ENCODE results near the gene TENT5C. TPM values are rescaled to one million over a fixed set of nuclear protein-coding genes. Genes with fewer than 3 reads are reported as not detected.

The TENT5C gene
- total RNA-seq, 1 donor from 2014 or later: 0.41 TPM

DNA sequence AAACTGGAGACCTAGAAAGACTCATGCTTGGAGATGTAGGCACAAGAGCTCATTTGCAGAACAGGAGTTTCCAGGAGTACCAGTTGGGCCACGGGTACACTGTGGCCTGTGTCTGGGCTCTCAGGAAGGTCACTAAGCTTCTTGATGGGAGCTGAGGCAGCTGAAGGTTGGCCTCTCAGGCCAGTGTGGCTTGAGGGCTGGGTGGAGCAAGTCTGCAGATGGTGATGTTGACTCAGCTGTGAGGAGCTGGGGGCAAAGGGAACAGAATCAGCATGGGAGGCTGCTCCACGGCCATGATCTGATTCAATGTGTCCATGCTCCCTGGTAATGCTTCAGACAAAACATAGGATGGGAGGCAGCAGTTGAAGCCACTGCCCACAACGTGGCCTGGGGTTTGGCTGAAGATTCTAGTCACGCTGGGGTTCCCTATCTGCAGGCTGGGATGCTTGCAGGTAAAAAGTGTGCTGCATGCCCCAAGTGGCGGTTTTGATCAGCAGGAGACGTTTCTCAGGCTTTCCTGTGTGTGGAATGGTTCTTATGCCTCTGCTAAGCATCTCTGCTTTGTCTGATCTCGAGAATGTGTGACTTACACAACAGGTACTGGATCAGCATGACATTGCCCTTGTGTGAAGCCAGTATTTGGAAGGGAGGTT is 15.4 kb upstream of the TENT5C start:
- DNase-seq (ENCODE audit: extremely low read depth, low read depth, low spot score): no peak

GRCh38 chr1:117591252-117591651 is 14.6 kb upstream of the TENT5C start:
- DNase-seq (ENCODE audit: extremely low read depth, low read depth, low spot score): no peak

- DNase-seq (ENCODE audit: extremely low read depth, low read depth, low spot score): no peak
Observed at GRCh38 chr1:117592155-117592554, 13.7 kb upstream of the TENT5C start.

DNA sequence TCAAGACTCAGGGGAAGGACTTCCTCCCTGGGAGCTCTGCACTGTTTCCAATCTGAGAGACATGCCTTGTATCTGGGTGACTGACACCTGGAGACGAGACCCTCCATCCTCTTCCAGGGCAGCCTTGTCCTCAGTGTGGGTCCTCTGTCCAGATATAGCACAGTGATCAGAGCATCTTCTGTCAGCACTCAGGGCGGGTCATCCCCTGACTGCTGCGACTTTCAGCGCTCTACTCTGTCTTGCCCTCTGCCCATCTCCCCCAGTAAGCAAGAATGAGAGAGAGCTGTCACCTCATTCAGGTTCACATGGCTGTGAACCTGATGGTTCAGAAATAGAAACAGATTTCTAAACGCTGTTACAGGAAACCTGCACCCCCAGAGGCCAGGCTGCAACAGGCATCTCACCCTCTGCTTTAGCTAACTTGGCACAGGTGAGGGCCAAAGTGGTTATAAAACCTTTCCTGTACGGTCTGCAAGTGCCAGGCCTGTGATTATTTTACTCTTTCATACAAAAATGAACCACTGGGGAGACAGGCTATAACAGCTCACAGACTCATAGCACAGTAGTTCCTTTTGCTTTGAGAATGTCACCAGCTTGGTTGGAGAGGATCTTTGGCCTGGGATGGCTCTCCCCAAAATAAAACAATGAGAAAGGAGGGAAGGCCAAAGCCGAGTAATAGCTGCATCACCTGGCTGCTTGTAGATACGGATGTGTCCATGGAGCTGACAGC is 11.4 kb upstream of the TENT5C start:
- DNase-seq (ENCODE audit: extremely low read depth, low read depth, low spot score): no peak

DNA sequence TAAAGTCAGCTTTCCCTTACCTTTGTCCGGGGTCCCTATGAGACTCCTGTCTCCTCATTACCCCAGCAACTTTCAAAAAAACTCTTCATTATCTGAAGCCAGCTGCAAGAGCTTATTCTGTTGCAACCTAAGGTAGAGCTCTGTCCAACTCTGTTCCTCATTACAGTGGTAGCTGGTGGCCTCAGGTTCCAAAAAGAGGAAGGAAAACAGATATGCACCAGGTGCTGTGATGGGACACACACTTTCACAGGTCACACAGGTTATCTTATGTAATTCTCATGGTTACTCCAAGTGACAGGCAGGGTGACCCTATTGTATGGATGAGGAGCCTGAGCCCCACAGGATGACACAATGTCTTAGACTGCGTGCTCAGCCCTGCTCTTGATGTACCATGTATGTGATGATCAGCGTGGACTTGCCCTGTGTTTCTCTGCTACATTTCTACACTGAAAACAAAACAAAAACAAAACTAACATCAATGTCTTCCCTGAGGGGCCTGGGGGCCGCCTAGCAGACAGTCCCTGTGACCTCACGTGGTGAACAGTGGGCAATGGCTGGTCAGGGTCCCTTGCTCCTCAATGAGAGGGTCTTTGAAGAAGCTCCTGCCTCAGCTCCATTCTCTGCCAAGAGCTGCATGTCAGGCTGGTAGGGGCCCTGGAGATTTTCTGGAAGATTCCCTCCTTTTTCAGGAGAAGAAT is 9.7 kb upstream of the TENT5C start:
- no peak for DNase-seq (ENCODE audit: extremely low read depth, low read depth, low spot score)

DNA sequence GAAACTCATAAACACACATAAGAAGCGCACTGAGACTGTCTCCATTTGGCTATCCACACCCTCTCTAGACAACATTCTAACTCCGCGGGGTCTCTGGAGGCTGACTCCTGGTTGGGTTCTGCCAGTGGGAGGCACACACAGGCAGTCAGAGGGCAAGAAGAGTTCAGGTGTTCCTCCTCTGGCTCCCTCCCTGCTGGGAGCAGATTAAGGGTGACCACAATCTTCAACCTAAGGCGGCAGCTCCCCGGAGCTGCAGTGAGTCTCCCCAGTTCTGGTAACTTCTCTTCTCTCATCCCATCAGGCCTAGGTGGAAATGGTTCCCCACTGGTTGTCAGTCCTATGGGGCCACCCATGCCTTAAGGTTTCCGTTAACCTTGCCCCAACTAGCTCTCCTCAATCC is 7.4 kb upstream of the TENT5C start:
- no peak for DNase-seq (ENCODE audit: extremely low read depth, low read depth, low spot score)

GRCh38 chr1:117599286-117600221 is 6.3 kb upstream of the TENT5C start:
- no peak for DNase-seq (ENCODE audit: extremely low read depth, low read depth, low spot score)

DNA sequence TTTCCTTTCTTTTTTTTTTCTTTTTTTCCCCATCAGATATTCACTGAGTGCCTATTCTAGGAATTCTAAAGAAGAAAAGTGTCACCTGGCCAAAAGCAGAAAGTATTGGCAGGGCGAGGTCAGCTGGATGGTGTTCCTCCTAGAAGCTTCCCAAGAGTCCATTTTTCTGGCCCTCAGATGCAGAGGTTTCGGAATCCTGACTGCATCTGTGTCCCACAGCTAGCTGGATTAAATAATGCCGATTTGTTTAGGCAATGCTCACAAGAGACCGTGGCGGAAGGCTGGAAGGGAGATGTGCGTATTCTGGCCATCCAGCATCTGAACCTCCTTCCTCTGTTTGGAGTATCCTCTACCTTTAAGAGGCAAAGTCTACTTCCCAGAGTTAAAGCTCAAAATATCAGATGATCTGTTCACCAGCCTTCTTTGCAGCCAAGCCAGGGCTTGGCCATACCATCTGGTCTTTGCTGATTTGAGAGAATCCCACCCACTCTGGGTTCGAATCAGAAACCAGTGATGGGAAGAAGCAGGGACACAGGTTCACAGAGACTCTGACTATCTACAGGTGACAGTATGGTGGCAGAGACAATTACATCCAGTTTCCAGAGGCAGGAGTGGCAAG is 5.4 kb upstream of the TENT5C start:
- DNase-seq (ENCODE audit: extremely low read depth, low read depth, low spot score): no peak

DNA sequence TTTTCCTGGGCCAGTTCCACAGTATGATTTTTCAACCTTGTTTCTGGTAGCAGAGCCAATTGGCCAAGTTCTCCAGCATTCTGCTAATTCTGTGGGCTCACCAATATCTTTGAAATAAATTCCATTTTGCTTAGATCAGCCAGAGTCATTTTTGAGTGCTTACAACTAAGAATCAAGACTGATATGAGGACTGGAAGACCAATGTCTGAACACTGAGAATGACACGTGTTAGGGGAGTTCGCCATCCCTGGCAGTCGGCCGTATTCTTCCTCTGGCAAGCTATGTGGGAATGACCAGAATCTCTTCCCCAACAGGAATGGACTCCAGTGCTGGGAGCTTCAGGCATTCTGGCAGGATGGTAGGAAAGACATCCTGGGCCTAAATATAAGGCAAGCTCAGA is 4.9 kb upstream of the TENT5C start:
- no peak for DNase-seq (ENCODE audit: extremely low read depth, low read depth, low spot score)

- DNase-seq (ENCODE audit: extremely low read depth, low read depth, low spot score): no peak
Observed at GRCh38 chr1:117602862-117603261, 3.0 kb upstream of the TENT5C start.

GRCh38 chr1:117605164-117605773 is 579 bp upstream of the TENT5C start:
- no peak for DNase-seq (ENCODE audit: extremely low read depth, low read depth, low spot score)

DNA sequence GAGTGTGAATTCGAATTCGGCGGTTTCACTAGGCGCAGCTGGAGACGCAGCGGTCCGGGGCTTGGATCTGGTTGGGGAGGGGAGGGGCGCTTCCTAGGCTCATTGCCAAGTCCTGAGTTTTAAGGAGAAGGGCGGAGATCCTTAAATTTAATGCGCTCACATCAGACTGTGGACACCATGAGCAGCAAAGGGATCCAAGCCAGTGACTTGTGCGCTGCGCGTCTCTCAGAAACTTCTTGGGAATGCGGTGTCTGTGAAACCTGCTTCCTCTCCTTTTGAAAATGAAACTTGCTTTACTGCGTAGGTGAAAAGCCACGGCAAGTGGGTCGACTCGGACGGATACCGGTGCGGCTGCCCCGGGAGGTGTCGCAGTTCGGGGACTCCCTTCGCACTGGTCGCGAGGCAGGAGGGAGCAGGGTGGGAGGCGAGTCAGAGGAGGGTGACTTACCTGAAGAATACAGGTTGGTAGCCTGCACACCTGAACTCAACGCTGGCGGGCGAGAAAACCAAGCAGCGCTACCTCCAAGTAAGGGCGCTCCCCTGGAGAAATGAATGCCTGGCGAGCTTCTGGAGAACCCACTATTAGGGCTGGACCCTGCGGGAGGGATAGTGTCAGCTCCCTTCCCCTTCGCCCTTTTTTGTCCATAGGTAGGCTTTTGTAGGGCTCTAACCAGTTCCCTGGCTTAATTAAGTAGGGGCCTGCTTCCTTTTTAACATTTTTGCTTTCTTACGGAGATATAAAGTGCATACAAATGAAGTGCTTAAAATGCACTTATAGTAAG is 992 bp downstream of the TENT5C start:
- DNase-seq (ENCODE audit: extremely low read depth, low read depth, low spot score): no peak

GRCh38 chr1:117607471-117607870 is 1.6 kb downstream of the TENT5C start:
- no peak for DNase-seq (ENCODE audit: extremely low read depth, low read depth, low spot score)

GRCh38 chr1:117608115-117608615 is 2.3 kb downstream of the TENT5C start:
- no peak for DNase-seq (ENCODE audit: extremely low read depth, low read depth, low spot score)

DNA sequence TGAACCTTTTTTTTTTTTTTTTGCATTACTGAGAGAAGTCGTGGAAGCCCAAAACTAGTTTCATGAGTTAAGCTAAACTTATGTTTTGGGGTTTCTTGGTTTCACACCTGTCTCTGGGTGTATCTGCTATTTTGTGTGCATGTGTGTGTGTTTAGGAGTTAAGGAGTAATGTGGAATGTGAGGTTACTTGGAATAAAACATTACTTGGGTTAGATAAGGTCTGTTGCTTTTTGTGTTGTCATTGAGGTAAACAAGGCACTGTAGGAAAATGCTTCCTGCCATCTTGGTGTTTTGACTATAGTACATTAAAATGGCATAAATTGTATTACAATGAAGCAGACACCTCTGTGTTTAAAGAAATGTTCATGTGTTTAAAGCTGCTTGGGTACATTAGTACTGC is 2.9 kb downstream of the TENT5C start:
- DNase-seq (ENCODE audit: extremely low read depth, low read depth, low spot score): no peak

DNA sequence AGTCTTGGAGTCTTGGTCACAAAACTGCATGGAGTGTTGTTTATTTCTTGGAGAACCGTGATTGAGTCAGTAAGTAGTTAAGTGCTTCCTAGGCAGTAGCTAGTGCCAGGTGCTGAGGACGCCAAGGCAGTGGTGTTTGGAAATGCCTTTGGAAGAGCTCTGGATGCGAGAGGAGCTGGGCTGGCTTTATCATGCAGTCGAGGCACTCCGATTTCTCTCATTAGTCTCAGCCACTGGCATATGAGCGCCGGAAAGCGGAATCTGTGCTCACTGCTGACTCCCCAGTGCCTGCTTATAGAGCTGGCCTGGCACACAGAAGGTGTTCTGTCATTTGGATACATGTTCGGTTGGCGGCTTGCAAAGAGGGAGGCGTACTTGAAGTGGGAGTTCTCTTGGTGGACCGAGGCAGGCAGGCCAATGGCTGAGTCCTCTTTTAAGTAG is 3.6 kb downstream of the TENT5C start:
- DNase-seq (ENCODE audit: extremely low read depth, low read depth, low spot score): no peak

- no peak for DNase-seq (ENCODE audit: extremely low read depth, low read depth, low spot score)
Observed at GRCh38 chr1:117610036-117610435, 4.2 kb downstream of the TENT5C start.

- no peak for DNase-seq (ENCODE audit: extremely low read depth, low read depth, low spot score)
Observed at GRCh38 chr1:117611121-117611601, 5.3 kb downstream of the TENT5C start.
